Activated CD8-positive, alpha-beta memory T cell treated with anti-CD3 and anti-CD28 coated beads for 36 hours (primary cell): ENCODE data around the gene AMPD2. TPM values are rescaled to one million over a fixed set of nuclear protein-coding genes. Genes with fewer than 3 reads are reported as not detected.

ENCODE experiments used
- total RNA-seq, 2 experiments: library from RNA; stranded (reverse); gene quantifications; one replicate each; pipeline ENCODE4 v1.2.3, GENCODE V29; 2021

AMPD2 gene
- total RNA-seq, 2 experiments from 2014 or later, result 82.3 to 101 TPM

Other genes with a start within 250 kb of the AMPD2 start
- gene SORT1, start 221.9 kb upstream of the AMPD2 start, total RNA-seq, result 1 to 10 TPM; 2.7 to 3.1 TPM
- gene PSMA5, start 193.4 kb upstream of the AMPD2 start, total RNA-seq, result 100 to 1,000 TPM; 223 to 233 TPM
- under 1 TPM; 0.06 to 0.13 TPM for gene SYPL2, start 153.3 kb upstream of the AMPD2 start, total RNA-seq
- 10 to 100 TPM; 16.5 to 16.8 TPM for gene ATXN7L2, start 135.9 kb upstream of the AMPD2 start, total RNA-seq
- 1 to 10 TPM; 7.1 to 8.2 TPM for gene CYB561D1, start 125.7 kb upstream of the AMPD2 start, total RNA-seq
- gene AMIGO1, start 110.1 kb upstream of the AMPD2 start, total RNA-seq, result 1 to 10 TPM; 2.6 to 3.2 TPM
- gene GPR61, start 80.0 kb upstream of the AMPD2 start, total RNA-seq, result not detected
- 1 to 10 TPM; 9.2 to 9.3 TPM for gene GNAI3, start 71.2 kb upstream of the AMPD2 start, total RNA-seq
- gene GNAT2, start 221 bp upstream of the AMPD2 start, total RNA-seq, result 1 to 10 TPM; 1.3 to 1.4 TPM
- gene GSTM4, start 36.3 kb downstream of the AMPD2 start, total RNA-seq, result 1 to 10 TPM; 1.4 to 1.8 TPM
- gene GSTM2, start 48.2 kb downstream of the AMPD2 start, total RNA-seq, result 1 to 10 TPM; 3.1 to 4.1 TPM
- not detected for gene GSTM1, start 68.0 kb downstream of the AMPD2 start, total RNA-seq
- not detected for gene GSTM5, start 92.4 kb downstream of the AMPD2 start, total RNA-seq
- gene GSTM3, start 121.2 kb downstream of the AMPD2 start, total RNA-seq, result 10 to 100 TPM in 1 of 2 experiments, 1 to 10 TPM in 1; 8.6 to 11.8 TPM
- gene EPS8L3, start 144.1 kb downstream of the AMPD2 start, total RNA-seq, result not detected